AML-193 (cell line): ENCODE measurements around the gene AKR1C8.
A peak's percentile ranks its signal among the peaks of the same experiment; 100 is the strongest.

Source experiments
- DNase-seq, 2 experiments: peaks; one replicate each; lab custom pipeline; 2025; lab: John Stamatoyannopoulos, UW

AKR1C8 gene

GRCh38 chr10:5108658-5109416 lies 76.1 kb downstream of the AKR1C8 start:
- DNase-seq = no peak

DNA sequence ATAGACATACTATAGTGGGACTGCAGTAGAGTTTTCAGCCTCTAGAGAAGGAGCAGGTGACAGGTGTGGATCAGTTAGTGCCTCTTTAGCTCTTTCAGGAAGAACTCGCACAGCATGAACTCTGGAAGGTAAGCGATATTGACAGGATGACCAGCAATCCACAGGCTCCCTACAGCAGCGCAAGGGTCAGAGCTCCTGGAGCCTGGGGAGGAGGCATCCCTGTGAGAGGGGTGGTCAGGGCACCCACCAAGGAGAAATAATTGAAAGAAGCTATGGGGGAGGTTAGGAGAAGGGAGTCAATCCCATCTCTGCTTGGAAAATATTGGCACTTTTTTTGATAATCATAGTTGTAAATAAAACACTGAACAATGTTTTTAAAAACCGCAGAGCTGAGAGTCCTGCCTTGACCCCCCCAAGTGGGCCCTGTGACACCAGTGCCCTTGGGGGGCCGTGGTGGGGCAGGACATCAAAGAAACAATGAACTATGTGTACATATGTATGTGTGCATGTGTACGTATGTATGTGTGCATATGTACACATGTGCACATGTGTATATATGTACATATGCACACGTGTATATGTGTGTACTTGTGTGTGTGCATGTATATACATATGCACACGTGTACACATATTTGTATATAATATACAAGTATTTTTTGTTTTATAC lies 77.0 kb downstream of the AKR1C8 start:
- DNase-seq = no peak

GRCh38 chr10:5106553-5106952 lies 78.4 kb downstream of the AKR1C8 start:
- DNase-seq = peak; percentile 7 to 8

DNA sequence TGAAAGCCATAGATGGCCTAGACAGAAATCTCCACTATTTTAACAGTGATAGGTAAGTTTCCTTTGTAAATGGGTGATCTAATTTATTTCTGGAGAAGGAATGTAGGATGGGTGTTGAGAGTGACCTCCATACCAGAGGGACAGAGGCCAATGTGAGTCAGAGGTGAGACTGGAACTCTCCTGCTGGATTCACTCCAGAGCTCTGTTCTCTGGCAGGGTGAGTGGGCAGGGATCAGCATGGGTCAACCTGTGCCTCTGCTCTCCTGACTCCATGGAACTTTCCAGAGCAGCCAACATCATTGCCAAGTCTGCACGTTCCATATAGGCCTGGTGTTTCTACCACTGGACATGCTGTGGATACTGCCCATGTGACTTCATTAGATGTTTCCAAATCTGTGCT lies 79.3 kb downstream of the AKR1C8 start:
- no peak for DNase-seq
